HEK293T (cell line): Measurements from ENCODE around the gene MRPL1.

Source experiments
- ARNT ChIP-seq: fragments of 450-650 bp; IDR thresholded peaks from 2 replicates; pipeline ENCODE4 v1.6.1; 2017; ENCODE audit warnings: mild to moderate bottlenecking
- BHLHE40 ChIP-seq: fragments of 450-650 bp; IDR thresholded peaks from 2 replicates; pipeline ENCODE4 v1.6.1; 2016; ENCODE audit warnings: mild to moderate bottlenecking, moderate library complexity, borderline replicate concordance
- ELF4 ChIP-seq: fragments of 450-650 bp; IDR thresholded peaks from 2 replicates; pipeline ENCODE4 v1.6.1; 2017; ENCODE audit warnings: antibody characterized with exemption
- FOXA1 ChIP-seq: fragments of 450-650 bp; IDR thresholded peaks from 2 replicates; pipeline ENCODE4 v1.6.1; 2016; ENCODE audit warnings: mild to moderate bottlenecking
- FOXK2 ChIP-seq: fragments of 450-650 bp; IDR thresholded peaks from 2 replicates; pipeline ENCODE4 v1.6.1; 2016; ENCODE audit warnings: mild to moderate bottlenecking
- FOXM1 ChIP-seq: fragments of 450-650 bp; IDR thresholded peaks from 2 replicates; pipeline ENCODE4 v1.6.1; 2017; ENCODE audit warnings: mild to moderate bottlenecking, borderline replicate concordance
- L3MBTL2 ChIP-seq: fragments of 450-650 bp; conservative IDR thresholded peaks from 2 replicates; pipeline ENCODE4 v1.6.1; 2016; ENCODE audit warnings: mild to moderate bottlenecking
- LEF1 ChIP-seq: fragments of 450-650 bp; IDR thresholded peaks from 2 replicates; pipeline ENCODE4 v1.6.1; 2017; ENCODE audit warnings: mild to moderate bottlenecking, borderline replicate concordance
- NFRKB ChIP-seq: fragments of 450-650 bp; IDR thresholded peaks from 2 replicates; pipeline ENCODE4 v1.6.1; 2016; ENCODE audit warnings: mild to moderate bottlenecking, moderate library complexity
- SP1 ChIP-seq: fragments of 450-650 bp; IDR thresholded peaks from 2 replicates; pipeline ENCODE4 v1.6.1; 2017
- SUZ12 ChIP-seq: fragments of 450-650 bp; IDR thresholded peaks from 2 replicates; pipeline ENCODE4 v1.6.1; 2016; ENCODE audit warnings: mild to moderate bottlenecking
- ZNF384 ChIP-seq: fragments of 450-650 bp; IDR thresholded peaks from 2 replicates; pipeline ENCODE4 v1.6.1; 2016
- TF ChIP-seq, protein P1 (sequence below): fragments of 450-650 bp; IDR thresholded peaks from 2 replicates; pipeline ENCODE4 v1.6.1; 2016

DNA sequence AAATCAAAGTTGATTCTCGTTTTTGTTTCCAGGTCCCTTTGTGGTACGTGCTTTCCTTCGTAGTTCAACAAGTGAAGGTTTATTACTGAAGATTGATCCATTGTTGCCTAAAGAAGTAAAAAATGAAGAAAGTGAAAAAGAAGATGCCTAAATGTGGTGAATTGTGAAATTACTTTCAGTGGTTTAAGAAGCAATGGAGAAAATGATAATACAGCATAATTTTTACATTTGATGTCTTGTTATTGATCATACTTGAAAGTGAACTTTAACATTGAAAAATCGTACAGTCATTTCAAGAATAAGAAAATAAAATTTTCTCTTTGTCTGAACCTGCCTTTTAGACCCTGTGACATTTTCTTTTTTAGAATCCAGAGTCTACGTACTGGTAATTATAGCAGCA is 89.8 kb downstream of the MRPL1 start:
- TF ChIP-seq BHLHE40 (no peak), ARNT (no peak), ZNF384 (no peak), ELF4 (no peak), SUZ12 (no peak), FOXM1 (no peak), SP1 (no peak), L3MBTL2 (no peak), FOXK2 (no peak), LEF1 (no peak), FOXA1 (no peak), NFRKB (no peak)
- TF ChIP-seq, protein P1, sequence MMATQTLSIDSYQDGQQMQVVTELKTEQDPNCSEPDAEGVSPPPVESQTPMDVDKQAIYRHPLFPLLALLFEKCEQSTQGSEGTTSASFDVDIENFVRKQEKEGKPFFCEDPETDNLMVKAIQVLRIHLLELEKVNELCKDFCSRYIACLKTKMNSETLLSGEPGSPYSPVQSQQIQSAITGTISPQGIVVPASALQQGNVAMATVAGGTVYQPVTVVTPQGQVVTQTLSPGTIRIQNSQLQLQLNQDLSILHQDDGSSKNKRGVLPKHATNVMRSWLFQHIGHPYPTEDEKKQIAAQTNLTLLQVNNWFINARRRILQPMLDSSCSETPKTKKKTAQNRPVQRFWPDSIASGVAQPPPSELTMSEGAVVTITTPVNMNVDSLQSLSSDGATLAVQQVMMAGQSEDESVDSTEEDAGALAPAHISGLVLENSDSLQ, result no peak
